Nasal cavity respiratory epithelium epithelial cell of viscerocranial mucosa (primary cell): ENCODE data around the gene ZDBF2. TPM values are rescaled to one million over a fixed set of nuclear protein-coding genes. Genes with fewer than 3 reads are reported as not detected.

Experiments used
- total RNA-seq: library from RNA; depleted of rRNA; stranded (reverse); fragments of >200 nt; gene quantifications from 2 replicates; pipeline ENCODE4 v1.2.3, GENCODE V29; 2014

Gene ZDBF2
- total RNA-seq: 9.9 and 12.7 TPM in 2 replicates

DNA sequence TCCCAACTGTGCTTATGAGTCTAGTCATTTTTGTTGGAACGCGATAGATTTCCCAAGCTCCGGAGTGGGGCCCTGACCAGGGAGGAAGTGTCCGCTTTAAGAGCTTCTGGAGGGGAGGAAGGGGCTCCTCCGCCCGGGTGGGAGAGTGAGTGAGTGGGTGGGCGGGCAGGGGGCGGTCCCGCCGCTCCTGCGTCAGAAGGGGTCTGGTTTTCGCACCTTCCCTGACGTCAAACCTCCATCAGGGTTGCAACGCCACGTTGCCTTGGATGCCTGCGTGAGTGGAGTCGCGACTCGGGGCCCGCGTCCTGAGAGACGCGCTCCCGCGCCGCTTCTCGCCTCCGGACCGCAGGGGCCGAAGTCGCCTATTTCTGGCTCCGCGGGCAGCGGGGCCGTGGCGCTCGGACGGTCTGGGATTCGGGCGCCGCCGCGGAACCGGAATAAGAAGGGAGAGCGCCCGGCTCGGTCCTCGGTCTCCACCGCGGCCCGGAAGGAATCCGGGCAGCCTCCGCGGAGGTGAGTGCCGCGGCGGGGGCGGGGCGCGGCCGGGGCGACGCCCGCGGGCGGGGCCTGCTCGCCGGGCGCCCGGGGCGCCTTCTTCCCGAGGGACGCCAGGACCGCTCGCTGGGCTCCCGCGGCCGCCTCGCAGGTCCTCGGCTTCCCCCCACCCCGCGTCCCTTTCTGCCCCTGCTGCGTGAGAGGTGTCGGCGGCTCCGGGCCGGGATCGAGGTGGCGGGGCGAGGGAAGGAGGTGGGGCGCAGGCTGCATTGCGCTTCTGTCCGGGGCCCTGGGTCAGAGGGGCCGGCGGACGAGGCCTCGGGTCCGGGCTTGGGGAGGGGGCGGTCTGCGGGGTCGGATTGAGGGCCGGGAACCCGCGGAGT lies at the start of gene ZDBF2:
ZDBF2 (plus strand) TSS at position 230 of the 878 bp plus-strand sequence. CDS start 7,187 bp downstream, outside the sequence.

Other genes with a start within 250 kb of the ZDBF2 start
- gene INO80D, start 188.5 kb upstream of the ZDBF2 start, total RNA-seq: 11.3 and 15.9 TPM in 2 replicates
- gene NDUFS1, start 115.2 kb upstream of the ZDBF2 start, total RNA-seq: 81.0 and 95.7 TPM in 2 replicates
- 488 and 759 TPM in 2 replicates for gene EEF1B2, start 114.8 kb upstream of the ZDBF2 start, total RNA-seq
- gene ADAM23, start 168.9 kb downstream of the ZDBF2 start, total RNA-seq: under 0.01 and 1.5 TPM in 2 replicates